Tibial artery (tissue), 4 donors: ENCODE results near the gene FNDC10.
"Not testable (repeated sequence)": the region's sequence is repeated elsewhere in the genome, so short reads cannot be mapped to it uniquely, and the experiment has no call there.

ENCODE experiments used
- DNase-seq, 2 donors: peaks; one replicate each; pipeline ENCODE4 v3.0.0-alpha.2; 2019
- H3K27ac ChIP-seq, 2 donors: fragments of 200-600 bp; sonication (generic) in 1 of 2; 1 replicate in 1 of 2; 2 replicates in 1 of 2; pipeline ENCODE4 v1.5.1; 2018 to 2019; ENCODE audit warnings: mild to moderate bottlenecking in 1 of 2
- H3K27me3 ChIP-seq, 2 donors: fragments of 200-600 bp; sonication (generic) in 1 of 2; one replicate each; pipeline versions ENCODE4 v1.5.1 to v1.6.0; 2016 to 2019
- H3K36me3 ChIP-seq, 3 donors: fragments of 200-600 bp; sonication (generic) in 2 of 3; one replicate each; pipeline ENCODE4 v1.5.1; 2016 to 2019; ENCODE audit warnings: mild to moderate bottlenecking in 2 of 3
- H3K4me1 ChIP-seq, 4 donors: fragments of 200-600 bp; sonication (generic) in 2 of 4; 1 replicate in 3 of 4; 2 replicates in 1 of 4; pipeline ENCODE4 v1.5.1; 2016 to 2019
- H3K4me3 ChIP-seq, 2 donors: fragments of 200-600 bp; sonication (generic) in 1 of 2; 1 replicate in 1 of 2; 2 replicates in 1 of 2; pipeline ENCODE4 v1.5.1; 2018 to 2019; ENCODE audit warnings: mild to moderate bottlenecking in 2 of 2
- H3K9me3 ChIP-seq, 3 donors: fragments of 200-600 bp; sonication (generic) in 1 of 3; one replicate each; pipeline ENCODE4 v1.5.1; 2016 to 2019
- intact Hi-C: fragments of 100-400 bp; cut with DNase I; formaldehyde crosslinking; loops from one replicate; pipeline ENCODE4 v1.15.0; 2023; ENCODE audit warnings: low total_unique reads
- TF ChIP-seq, protein P1 (sequence below), 2 experiments: fragments of 200-600 bp in 1 of 2; fragments of 450-650 bp in 1 of 2; IDR thresholded peaks; one replicate each; pipeline ENCODE4 v1.5.1; 2017 to 2019; ENCODE audit warnings: antibody characterized with exemption in 2 of 2, mild to moderate bottlenecking in 1 of 2, moderate library complexity in 1 of 2

FNDC10 gene

DNA sequence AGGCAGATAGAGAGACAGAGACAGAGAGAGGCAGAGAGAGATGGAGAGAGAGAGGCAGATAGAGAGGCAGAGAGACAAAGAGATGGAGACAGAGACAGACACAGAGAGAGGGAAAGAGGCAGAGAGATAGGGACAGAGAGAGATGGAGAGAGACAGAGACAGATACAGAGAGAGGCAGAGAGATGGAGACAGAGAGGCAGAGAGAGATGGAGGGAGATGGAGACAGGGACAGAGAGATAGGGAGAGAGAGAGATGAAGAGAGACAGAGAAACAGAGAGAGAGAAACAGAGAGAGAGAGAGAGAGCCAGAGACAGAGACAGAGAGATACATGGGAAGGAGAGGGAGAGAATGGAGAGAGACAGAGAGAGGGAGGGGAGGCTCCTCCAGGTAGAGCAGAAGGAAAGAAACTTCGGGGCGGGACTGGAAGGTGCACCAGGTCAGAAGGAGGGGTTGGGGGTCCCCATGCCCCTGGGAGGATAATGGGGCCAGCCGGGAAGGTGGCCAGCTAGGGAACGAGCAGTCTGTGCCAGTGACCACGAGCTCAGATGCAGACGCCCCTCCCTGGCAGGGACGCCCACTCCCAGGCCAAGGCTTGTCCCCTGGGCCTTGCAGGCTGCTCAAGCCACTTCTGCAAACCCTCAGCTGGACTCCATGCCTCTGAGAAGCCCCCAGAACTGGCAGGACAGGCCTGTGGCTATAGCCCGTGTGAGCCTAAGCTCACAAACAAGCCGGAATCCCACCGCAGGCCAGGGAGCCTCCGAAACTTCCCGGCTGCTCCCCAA lies 3.3 kb downstream of the FNDC10 start:
- intact Hi-C loops = no loop called here
- peaks cover 0 to 46% of the 10 kb centered on the region in 2 donors for H3K27me3 ChIP-seq

GRCh38 chr1:1595341-1595740 lies 4.6 kb downstream of the FNDC10 start:
- H3K36me3 ChIP-seq, DNase-seq, intact Hi-C loops, H3K4me3 ChIP-seq, H3K9me3 ChIP-seq, H3K27ac ChIP-seq: not testable (repeated sequence)
- peaks cover 0 to 23% (median 9%) of the 10 kb centered on the region in 4 donors for H3K4me1 ChIP-seq
- H3K27me3 ChIP-seq = peaks cover 0 to 34% of the 10 kb centered on the region in 2 donors

More for the DNA sequence above, 3.3 kb downstream of the FNDC10 start:
- H3K27ac ChIP-seq = no peak overlapping the region
- H3K36me3 ChIP-seq = no peaks in the 10 kb centered on the region
- no peak for DNase-seq
- TF ChIP-seq, protein P1, sequence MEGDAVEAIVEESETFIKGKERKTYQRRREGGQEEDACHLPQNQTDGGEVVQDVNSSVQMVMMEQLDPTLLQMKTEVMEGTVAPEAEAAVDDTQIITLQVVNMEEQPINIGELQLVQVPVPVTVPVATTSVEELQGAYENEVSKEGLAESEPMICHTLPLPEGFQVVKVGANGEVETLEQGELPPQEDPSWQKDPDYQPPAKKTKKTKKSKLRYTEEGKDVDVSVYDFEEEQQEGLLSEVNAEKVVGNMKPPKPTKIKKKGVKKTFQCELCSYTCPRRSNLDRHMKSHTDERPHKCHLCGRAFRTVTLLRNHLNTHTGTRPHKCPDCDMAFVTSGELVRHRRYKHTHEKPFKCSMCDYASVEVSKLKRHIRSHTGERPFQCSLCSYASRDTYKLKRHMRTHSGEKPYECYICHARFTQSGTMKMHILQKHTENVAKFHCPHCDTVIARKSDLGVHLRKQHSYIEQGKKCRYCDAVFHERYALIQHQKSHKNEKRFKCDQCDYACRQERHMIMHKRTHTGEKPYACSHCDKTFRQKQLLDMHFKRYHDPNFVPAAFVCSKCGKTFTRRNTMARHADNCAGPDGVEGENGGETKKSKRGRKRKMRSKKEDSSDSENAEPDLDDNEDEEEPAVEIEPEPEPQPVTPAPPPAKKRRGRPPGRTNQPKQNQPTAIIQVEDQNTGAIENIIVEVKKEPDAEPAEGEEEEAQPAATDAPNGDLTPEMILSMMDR (IDR thresholded peaks at IDR 0.05) = no peak
- peaks cover 0 to 27% (median 14%) of the 10 kb centered on the region in 4 donors for H3K4me1 ChIP-seq
- H3K9me3 ChIP-seq = no peaks in the 10 kb centered on the region
- no peak overlapping the region for H3K4me3 ChIP-seq

- H3K36me3 ChIP-seq = no peaks in the 10 kb centered on the region
- H3K4me3 ChIP-seq = no peak overlapping the region
- H3K4me1 ChIP-seq = peaks cover 0 to 19% (median 5%) of the 10 kb centered on the region in 4 donors
- TF ChIP-seq, protein P1 (IDR thresholded peaks at IDR 0.05) = no peak
- no peaks in the 10 kb centered on the region for H3K9me3 ChIP-seq
- H3K27ac ChIP-seq = no peak overlapping the region
- H3K27me3 ChIP-seq = peaks cover 0 to 36% of the 10 kb centered on the region in 2 donors
- intact Hi-C loops = no loop called here
- no peak for DNase-seq
Measured at GRCh38 chr1:1594602-1595260, 5.2 kb downstream of the FNDC10 start.

DNA sequence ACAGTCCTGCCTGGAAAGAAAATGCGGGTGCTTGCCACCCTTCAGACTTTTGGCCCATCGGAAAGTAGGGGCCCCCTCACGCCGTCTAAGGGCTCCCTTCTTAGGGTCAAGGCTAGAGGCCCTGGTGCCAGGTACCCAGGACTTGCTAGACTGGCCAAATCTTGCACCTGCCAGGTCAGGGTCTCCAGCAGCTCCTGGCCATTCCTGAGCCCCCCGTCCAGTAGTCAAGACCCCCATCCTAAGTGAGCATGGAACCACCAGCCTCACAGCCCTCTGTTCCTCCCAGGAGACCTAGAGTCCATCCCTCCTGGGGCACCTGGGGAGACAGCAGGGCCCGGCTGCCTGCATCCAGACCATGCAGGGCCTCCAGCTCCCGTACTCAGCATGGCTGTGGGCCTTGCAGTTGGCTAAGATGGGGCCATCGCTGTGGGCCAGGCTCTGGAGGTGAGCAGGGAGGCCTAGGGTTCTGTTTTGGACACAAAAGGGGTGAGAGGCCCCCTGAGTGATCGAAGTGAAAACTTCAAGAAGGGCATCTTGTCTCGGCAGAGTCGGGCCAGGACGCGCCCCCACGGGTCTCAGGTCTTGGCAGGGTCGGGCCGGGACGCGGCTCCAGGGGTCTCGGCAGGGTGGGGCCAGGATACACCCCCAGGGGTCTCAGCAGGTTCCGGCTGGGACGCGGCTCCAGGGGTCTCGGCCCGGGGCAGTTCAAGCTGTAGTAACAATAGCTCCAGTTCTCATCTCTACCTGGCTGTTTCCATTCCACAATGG lies 5.9 kb downstream of the FNDC10 start:
- H3K27me3 ChIP-seq = peaks cover 0 to 34% of the 10 kb centered on the region in 2 donors
- no peaks in the 10 kb centered on the region for H3K9me3 ChIP-seq
- intact Hi-C loops = no loop called here
- no peaks in the 10 kb centered on the region for H3K36me3 ChIP-seq
- no peak overlapping the region for H3K27ac ChIP-seq
- TF ChIP-seq, protein P1 (IDR thresholded peaks at IDR 0.05) = no peak
- no peak overlapping the region for H3K4me3 ChIP-seq
- peaks cover 0 to 13% (median 0%) of the 10 kb centered on the region in 4 donors for H3K4me1 ChIP-seq
- DNase-seq = no peak

DNA sequence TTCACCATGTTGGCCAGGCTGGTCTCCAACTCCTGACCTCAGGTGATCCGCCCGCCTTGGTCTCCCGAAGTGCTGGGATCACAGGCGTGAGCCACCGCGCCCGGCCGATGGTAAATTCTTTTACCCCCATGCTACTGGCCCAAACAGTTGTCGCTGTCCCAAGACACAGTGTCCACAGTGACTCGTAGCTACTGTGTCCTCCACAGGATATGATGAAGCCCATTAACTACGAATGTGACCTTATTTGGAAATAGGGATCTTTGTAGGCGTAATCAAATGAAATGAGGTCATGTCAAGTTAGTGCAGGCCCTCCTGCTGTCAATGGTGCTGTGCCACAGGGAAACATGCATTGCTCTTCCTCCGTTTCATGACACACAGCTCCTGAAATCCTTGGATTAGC lies 8.5 kb downstream of the FNDC10 start:
- H3K9me3 ChIP-seq = no peaks in the 10 kb centered on the region
- intact Hi-C loops = no loop called here
- no peak for DNase-seq
- no peaks in the 10 kb centered on the region for H3K36me3 ChIP-seq
- peaks cover 0 to 31% of the 10 kb centered on the region in 2 donors for H3K27me3 ChIP-seq
- no peaks in the 10 kb centered on the region for H3K4me1 ChIP-seq
- TF ChIP-seq, protein P1 (IDR thresholded peaks at IDR 0.05) = no peak
- H3K4me3 ChIP-seq = no peak overlapping the region
- no peak overlapping the region for H3K27ac ChIP-seq
